ENCODE results near the gene KCTD2. TPM values are rescaled to one million over a fixed set of nuclear protein-coding genes. Genes with fewer than 3 reads are reported as not detected.

The KCTD2 gene
- polyA plus RNA-seq, 1 experiment: 36.0 TPM

DNA sequence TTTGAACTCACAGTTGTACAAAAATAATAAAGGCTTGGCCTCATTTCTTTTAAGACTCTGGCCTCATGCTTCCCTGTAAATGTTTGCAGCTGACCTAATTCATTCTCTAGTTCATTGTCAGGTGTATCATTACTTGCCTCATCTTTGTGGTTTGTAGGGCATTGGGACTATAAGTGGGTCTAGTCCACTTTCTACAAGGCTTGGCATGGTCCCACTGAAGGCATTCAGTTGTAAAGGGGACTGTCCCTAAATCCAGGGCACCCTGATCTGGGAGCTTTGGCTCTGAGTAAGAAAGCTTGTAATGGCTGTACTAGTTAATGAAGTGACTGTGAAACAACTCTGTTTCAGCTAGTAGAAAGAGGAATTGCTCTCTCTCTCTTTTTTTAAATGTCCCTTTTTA is 2.7 kb downstream of the KCTD2 start:
- Histone ChIP-seq H3K4me3 (ENCODE audit: low read depth, low read length) (no peak overlapping the region), H3K27ac (ENCODE audit: low read depth, low read length) (no peak overlapping the region), H3K27me3 (ENCODE audit: control insufficient read depth, insufficient read depth, low read length) (no peaks in the 10 kb centered on the region), H3K9me3 (ENCODE audit: control insufficient read depth, insufficient read depth, low read length) (no peaks in the 10 kb centered on the region; the same call in 1 of the 2 replicates)
- DNase-seq (ENCODE audit: low read depth, low spot score): no peak
- CTCF ChIA-PET: interaction anchor here (1.4 to 2.2 kb wide), 4 partner anchors 10 to 88 kb away, joined by 3 to 15 read pairs (median 6); no protein-coding TSS in a partner anchor
- POLR2A ChIA-PET: no interaction called here
- TF ChIP-seq, protein P1, sequence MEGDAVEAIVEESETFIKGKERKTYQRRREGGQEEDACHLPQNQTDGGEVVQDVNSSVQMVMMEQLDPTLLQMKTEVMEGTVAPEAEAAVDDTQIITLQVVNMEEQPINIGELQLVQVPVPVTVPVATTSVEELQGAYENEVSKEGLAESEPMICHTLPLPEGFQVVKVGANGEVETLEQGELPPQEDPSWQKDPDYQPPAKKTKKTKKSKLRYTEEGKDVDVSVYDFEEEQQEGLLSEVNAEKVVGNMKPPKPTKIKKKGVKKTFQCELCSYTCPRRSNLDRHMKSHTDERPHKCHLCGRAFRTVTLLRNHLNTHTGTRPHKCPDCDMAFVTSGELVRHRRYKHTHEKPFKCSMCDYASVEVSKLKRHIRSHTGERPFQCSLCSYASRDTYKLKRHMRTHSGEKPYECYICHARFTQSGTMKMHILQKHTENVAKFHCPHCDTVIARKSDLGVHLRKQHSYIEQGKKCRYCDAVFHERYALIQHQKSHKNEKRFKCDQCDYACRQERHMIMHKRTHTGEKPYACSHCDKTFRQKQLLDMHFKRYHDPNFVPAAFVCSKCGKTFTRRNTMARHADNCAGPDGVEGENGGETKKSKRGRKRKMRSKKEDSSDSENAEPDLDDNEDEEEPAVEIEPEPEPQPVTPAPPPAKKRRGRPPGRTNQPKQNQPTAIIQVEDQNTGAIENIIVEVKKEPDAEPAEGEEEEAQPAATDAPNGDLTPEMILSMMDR (IDR thresholded peaks at IDR 0.05; ENCODE audit: low read depth, low read length): no peak

DNA sequence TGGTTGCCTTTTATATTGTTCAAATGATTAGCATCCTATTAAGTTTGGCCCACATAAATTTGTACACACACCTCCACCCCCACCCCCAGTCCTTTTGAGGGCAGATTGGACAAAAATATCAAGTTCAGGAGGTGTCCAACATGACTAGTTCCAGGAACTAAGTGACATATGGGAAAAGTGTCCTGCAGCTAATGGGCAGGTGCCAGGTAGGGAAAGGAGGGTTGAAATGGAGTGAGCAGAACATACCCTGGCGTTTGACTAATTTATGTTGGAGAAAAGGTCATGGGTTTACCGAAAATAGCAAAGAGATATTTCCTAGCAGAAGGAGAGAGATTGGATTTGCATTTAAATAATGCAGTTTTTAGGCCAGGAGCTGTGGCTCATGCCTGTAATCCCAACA is 4.9 kb downstream of the KCTD2 start:
- Histone ChIP-seq H3K27me3 (ENCODE audit: control insufficient read depth, insufficient read depth, low read length) (no peaks in the 10 kb centered on the region), H3K27ac (ENCODE audit: low read depth, low read length) (no peak overlapping the region), H3K9me3 (ENCODE audit: control insufficient read depth, insufficient read depth, low read length) (no peaks in the 10 kb centered on the region), H3K4me3 (ENCODE audit: low read depth, low read length) (no peak overlapping the region)
- CTCF ChIA-PET: interaction anchor here (0.6 to 0.7 kb wide), 2 partner anchors 90 to 94 kb away, joined by 3 read pairs; no protein-coding TSS in a partner anchor
- no peak for DNase-seq (ENCODE audit: low read depth, low spot score)
- TF ChIP-seq, protein P1 (IDR thresholded peaks at IDR 0.05; ENCODE audit: low read depth, low read length): no peak
- POLR2A ChIA-PET: no interaction called here

DNA sequence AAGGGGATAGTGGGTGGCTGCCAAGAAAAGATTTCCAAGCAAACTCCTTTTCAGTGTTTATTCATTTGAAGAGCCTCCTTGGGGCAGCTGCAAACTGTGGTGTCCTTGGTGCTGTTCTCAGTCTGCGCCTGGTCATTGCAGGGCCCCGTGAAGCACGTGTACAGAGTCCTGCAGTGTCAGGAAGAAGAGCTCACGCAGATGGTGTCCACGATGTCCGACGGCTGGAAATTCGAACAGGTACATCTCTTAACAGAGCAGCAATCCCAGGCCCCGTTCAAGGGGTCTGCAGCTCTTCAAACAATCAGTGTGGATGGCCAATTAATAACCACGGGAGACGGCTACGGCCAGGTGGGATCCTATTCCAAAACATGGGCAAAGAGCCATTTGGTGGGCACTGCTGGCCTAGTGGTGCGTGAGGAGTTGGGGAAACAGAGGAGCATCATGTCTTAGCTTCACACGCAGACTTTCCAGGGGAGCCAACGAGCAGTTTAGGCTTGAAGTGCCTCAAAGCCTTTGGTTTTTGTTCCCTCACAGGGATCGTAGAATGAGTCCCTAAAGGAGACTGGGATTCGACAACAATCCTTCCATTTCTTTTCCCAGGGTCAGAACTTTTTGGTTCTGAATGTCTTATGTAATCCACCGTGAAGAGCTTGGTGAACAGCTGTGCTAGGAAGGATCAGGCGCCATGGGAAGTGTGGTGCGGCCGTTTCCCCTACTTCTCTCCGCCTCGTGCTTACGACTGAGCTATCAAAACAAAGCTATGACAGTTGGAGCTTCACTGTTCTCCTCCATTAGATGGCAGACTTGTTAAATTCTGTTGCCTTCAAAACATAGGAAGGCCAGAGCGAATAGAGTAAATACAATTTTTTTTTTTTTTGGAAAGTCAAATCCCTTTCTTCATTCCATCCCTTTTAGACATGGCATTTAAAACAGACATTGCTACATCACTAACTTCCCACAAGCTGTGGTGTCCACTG is 12.6 kb downstream of the KCTD2 start:
- Histone ChIP-seq H3K4me3 (ENCODE audit: low read depth, low read length) (no peak overlapping the region), H3K27ac (ENCODE audit: low read depth, low read length) (no peak overlapping the region), H3K9me3 (ENCODE audit: control insufficient read depth, insufficient read depth, low read length) (no peaks in the 10 kb centered on the region), H3K27me3 (ENCODE audit: control insufficient read depth, insufficient read depth, low read length) (no peaks in the 10 kb centered on the region)
- CTCF ChIA-PET: interaction anchor here (0.5 to 4.4 kb wide), 41 partner anchors 10 to 211 kb away, joined by 3 to 61 read pairs (median 5); partner anchors contain the start of genes ARMC7, CDR2L, MIF4GD and NT5C
- TF ChIP-seq, protein P1 (IDR thresholded peaks at IDR 0.05; ENCODE audit: low read depth, low read length): peak; percentile 65
- peak; percentile 54 for DNase-seq (ENCODE audit: low read depth, low spot score)
- POLR2A ChIA-PET: interaction anchor here (0.6 to 1.2 kb wide), 8 partner anchors 23 to 161 kb away, joined by 3 to 6 read pairs (median 4); partner anchors contain the start of genes NT5C and SLC16A5

DNA sequence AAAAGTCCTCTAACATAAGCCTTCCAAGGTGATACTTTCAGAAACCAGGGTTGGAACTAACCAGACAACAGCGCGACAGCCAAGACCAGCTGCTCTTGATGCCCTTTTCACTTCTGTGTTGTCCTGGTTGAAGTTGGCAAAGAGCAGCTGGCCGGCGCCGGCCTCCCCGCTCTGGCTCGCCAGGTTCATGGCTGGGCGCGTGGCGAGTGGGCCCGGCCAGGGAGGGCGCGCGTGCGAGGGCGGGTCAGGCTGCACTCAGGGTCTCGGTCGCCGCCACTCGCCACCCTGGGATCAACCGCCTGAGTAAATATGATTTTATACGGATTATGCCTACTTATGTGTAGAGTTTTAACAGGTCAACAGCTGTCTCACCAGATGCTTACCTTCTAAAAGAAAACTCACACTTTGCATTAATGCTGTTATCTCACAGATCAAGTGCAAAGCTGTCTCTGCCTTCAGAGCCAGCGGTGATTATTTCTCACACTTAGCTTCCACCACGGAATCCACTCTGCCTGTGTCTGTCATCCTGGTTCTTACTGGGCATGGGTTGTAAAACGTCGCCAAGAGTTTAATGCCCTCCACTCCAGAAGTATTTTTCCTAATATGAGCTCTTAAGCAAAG is 13.5 kb downstream of the KCTD2 start:
- CTCF ChIA-PET: interaction anchor here (0.7 to 4.4 kb wide), 35 partner anchors 9 to 210 kb away, joined by 3 to 61 read pairs (median 5); partner anchors contain the start of genes ARMC7, CDR2L, MIF4GD and NT5C
- DNase-seq (ENCODE audit: low read depth, low spot score): no peak
- Histone ChIP-seq H3K27ac (ENCODE audit: low read depth, low read length) (no peak overlapping the region), H3K9me3 (ENCODE audit: control insufficient read depth, insufficient read depth, low read length) (no peaks in the 10 kb centered on the region), H3K4me3 (ENCODE audit: low read depth, low read length) (no peak overlapping the region), H3K27me3 (ENCODE audit: control insufficient read depth, insufficient read depth, low read length) (no peaks in the 10 kb centered on the region)
- TF ChIP-seq, protein P1 (IDR thresholded peaks at IDR 0.05; ENCODE audit: low read depth, low read length): no peak
- POLR2A ChIA-PET: interaction anchor here (0.7 to 1.2 kb wide), 6 partner anchors 24 to 160 kb away, joined by 3 to 6 read pairs (median 4); partner anchors contain the start of gene SLC16A5
